GM18508 (cell line): ENCODE results near the gene MRPL36.
"Not testable (repeated sequence)": the region's sequence is repeated elsewhere in the genome, so short reads cannot be mapped to it uniquely, and the experiment has no call there.

ENCODE experiments used
- ATAC-seq: cut with Tn5 transposase; IDR thresholded peaks from one replicate; pipeline ENCODE4 v1.9.1; 2021; ENCODE audit warnings: moderate number of reproducible peaks; ENCODE audit not compliant: insufficient read depth, unreplicated experiment

MRPL36 gene

GRCh38 chr5:1799602-1800471, at the start of gene MRPL36:
Gene MRPL36, minus strand, starts transcription at chr5:1799837. Its CDS starts 902 bp downstream, at chr5:1798935.
- no peak for ATAC-seq

DNA sequence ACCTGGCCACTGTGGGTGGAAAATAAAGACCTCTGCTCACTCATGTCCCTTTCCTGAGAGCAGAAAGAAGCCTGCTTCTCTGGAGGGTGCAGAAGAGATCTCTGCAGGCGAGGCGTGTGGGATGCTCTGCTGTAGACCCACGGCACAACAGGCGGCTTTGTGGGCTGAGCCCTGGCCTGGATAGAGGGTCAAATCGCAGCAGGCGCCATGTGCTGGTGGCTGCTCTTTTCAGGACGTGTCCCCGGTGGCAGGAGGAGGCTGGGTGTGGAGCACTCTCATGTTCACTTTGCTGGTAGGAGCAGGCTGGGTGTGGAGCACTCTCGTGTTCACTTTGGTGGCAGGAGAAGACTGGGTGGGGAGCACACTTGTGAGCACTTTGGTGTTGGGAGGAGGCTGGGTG, 48.0 kb upstream of the MRPL36 start:
- no peak for ATAC-seq

- ATAC-seq, result no peak
Observed at GRCh38 chr5:1847056-1847455, 47.4 kb upstream of the MRPL36 start.

GRCh38 chr5:1846583-1846982, 46.9 kb upstream of the MRPL36 start:
- ATAC-seq, result no peak

DNA sequence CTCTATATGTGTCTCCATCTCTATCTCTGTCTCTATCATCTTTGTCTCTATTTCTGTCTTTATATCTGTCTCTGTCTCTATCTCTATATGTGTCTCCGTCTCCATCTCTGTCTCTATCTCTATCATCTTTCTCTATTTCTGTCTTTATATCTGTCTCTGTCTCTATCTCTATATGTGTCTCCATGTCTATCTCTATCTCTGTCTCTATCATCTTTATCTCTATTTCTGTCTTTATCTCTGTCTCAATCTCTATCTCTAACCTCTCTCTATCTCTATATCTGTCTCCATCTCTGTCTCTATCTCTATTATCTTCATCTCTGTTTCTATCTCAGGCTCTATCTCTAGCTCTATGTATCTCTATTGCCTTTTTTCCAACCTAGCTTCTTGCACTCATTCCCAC, 46.1 kb upstream of the MRPL36 start:
- ATAC-seq, result no peak

GRCh38 chr5:1844708-1845436, 45.2 kb upstream of the MRPL36 start:
- no peak for ATAC-seq

DNA sequence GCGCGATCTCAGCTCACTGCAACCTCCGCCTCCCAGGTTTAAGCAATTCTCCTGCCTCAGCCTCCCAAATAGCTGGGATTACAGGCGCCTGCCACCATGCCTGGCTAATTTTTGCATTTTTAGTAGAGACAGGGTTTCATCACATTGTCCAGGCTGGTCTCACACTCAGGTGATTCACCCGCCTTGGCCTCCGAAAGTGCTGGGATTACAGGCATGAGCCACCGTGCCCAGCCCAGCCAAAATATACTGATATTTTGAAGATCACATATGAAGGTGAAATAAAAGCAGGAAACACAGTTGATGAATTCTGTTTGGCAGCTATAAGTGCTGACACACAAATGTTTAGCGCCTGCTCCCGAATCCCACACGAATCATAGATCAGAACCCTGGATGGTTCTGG, 44.1 kb upstream of the MRPL36 start:
- not testable (repeated sequence) for ATAC-seq

DNA sequence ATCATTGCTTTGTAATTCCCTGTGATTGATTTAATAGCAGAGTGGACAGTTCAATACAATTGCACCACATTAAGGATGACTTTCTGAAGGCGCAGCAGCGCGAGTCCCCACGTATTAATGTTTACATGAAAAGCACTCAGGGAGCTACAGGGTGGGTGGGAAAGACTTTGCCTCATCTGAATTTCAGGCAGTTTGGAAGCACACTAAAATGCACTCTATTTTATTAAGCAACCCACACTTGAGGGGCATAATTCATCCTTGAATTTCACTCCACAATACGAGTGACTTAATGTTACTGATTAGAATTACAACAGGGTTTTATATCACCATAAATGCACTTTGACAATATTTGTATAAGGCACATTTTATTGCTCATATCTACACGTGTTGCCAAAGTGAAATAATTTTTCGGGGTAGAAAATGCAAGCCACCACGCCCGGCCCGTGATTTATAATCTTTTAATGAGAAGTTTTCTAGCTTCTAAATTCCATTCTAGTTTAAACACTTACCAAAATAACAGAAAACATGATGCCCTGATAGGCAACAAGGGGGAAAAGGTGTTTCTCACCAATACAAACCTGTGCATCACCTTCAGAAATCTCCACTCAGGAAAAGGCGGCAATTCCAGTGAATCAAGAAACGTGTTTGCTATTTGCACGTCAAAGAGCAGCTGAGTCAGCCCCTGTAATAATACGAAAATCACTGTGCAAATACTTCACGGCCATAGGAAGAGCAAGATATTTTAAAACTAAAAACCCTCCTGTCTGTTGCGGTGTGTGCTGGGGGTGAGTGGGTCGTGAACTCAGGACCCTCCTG, 42.6 kb upstream of the MRPL36 start:
- ATAC-seq, result no peak

- no peak for ATAC-seq
Observed at GRCh38 chr5:1840741-1841521, 41.3 kb upstream of the MRPL36 start.

- ATAC-seq, result no peak
Observed at GRCh38 chr5:1840071-1840547, 40.5 kb upstream of the MRPL36 start.

- no peak for ATAC-seq
Observed at GRCh38 chr5:1838013-1838412, 38.4 kb upstream of the MRPL36 start.

GRCh38 chr5:1836891-1837880, 37.5 kb upstream of the MRPL36 start:
- no peak for ATAC-seq

GRCh38 chr5:1836176-1836890, 36.7 kb upstream of the MRPL36 start:
- ATAC-seq, result no peak

DNA sequence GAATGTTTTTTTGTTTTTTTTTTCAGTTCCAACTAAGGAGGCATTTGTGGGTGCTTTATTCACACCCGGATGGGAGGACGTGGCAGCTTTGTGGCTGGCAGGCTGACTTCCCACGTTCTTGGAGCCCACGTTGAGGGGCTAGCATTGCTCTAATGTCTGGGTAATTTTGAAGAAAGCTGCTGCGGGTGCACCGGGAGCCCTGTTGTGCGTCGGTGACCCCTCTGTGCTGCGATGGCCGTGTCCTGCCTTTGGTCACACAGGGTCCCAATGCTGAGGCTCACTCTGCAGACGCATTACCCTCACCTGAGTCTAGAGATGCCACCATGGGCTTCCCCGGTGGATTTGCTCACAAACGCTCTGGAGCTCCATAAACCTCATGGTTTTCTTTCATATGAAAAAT, 35.8 kb upstream of the MRPL36 start:
- no peak for ATAC-seq

- ATAC-seq, result no peak
Observed at GRCh38 chr5:1834721-1835429, 35.2 kb upstream of the MRPL36 start.

DNA sequence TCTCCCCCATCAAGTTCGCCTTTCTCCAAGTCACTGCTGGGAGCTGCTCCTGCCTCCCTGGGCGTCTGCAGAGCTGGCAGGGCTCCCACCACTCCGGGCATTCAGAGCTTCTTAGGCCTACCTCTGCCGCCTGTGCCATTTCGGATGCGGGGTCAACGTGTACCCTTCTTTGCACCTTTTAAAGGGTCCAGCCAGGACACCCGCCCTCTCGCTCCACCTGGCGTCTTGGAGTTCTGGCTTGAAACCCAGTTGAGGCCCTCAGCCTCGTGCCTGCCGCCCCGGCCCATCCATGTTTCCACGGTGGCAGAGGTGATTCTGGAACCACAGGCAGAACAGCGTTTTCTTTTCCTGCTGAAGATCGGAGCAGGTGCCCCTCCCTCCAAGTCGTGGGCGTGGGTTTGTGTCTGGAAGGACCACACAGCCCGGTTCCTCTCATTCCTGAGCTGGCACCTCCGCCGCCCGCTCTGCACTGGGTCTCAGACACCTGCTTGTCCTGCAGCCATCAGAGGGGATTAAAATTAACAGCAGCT, 34.5 kb upstream of the MRPL36 start:
- ATAC-seq, result no peak
